ENCODE data around the gene TAF3.

Gene TAF3

GRCh38 chr10:7846591-7846990 lies 28.3 kb downstream of the TAF3 start:
- Histone ChIP-seq H3K9me3 (replicated peaks in 1 of 2; ENCODE audit: control insufficient read depth in 2 of 2, insufficient read depth in 1 of 2, low read depth in 1 of 2, low read length in 2 of 2) (no peaks in the 10 kb centered on the region), H2BK15ac (ENCODE audit: low read length) (no peak overlapping the region), H2BK5ac (ENCODE audit: low read length) (no peak overlapping the region), H3K4me1 (ENCODE audit: control insufficient read depth in 2 of 2, insufficient read depth in 1 of 2, low read depth in 1 of 2, low read length in 2 of 2) (peaks cover 0 to 2% of the 10 kb centered on the region in 2 donors), H3K79me1 (ENCODE audit: low read depth, low read length) (no peaks in the 10 kb centered on the region), H4K91ac (ENCODE audit: low read depth, low read length, poor library complexity) (no peak overlapping the region), H3K14ac (ENCODE audit: low read length) (no peak overlapping the region), H2BK12ac (ENCODE audit: low read length) (no peak overlapping the region), H3K36me3 (replicated peaks in 1 of 2; ENCODE audit: control insufficient read depth in 2 of 2, insufficient read depth in 2 of 2, low read length in 2 of 2) (peaks cover 0 to 2% of the 10 kb centered on the region in 2 donors), H3K18ac (ENCODE audit: low read length) (no peak overlapping the region), H2BK120ac (ENCODE audit: low read depth, low read length) (no peak overlapping the region), H3K4me3 (ENCODE audit: low read length in 2 of 2) (no peak overlapping the region), H3K27me3 (ENCODE audit: control insufficient read depth in 3 of 3, insufficient read depth in 3 of 3, low read depth in 1 of 3, low read length in 3 of 3) (no peaks in the 10 kb centered on the region), H3K27ac (replicated peaks; ENCODE audit: low read length) (no peak overlapping the region), H2AK5ac (ENCODE audit: low read depth, low read length) (no peak overlapping the region), H4K8ac (ENCODE audit: low read depth, low read length) (no peak overlapping the region), H3K4me2 (ENCODE audit: insufficient read depth, low read length, poor library complexity, severe bottlenecking) (no peak overlapping the region), H3K4ac (ENCODE audit: low read length) (no peak overlapping the region), H3K9ac (ENCODE audit: low read depth, low read length, poor library complexity) (no peak overlapping the region), H3K23ac (ENCODE audit: low read depth, low read length, poor library complexity) (no peak overlapping the region), H2AFZ (ENCODE audit: low read length) (no peak overlapping the region)
- no CpG with 5 or more reads among the region's 1 CpG for WGBS, 2 donors (ENCODE audit: extremely low coverage in 2 of 2, insufficient read length in 2 of 2, insufficient replicate concordance in 1 of 2)
- no peak for DNase-seq (ENCODE audit: low spot score)

GRCh38 chr10:7853226-7853842 lies 35.0 kb downstream of the TAF3 start:
- no peak overlapping the region for H2BK12ac ChIP-seq (ENCODE audit: low read length)
- H3K27ac ChIP-seq (replicated peaks; ENCODE audit: low read length) = no peak overlapping the region
- H3K23ac ChIP-seq (ENCODE audit: low read depth, low read length, poor library complexity) = no peak overlapping the region
- no peak overlapping the region for H3K4me2 ChIP-seq (ENCODE audit: insufficient read depth, low read length, poor library complexity, severe bottlenecking)
- no peaks in the 10 kb centered on the region for H3K9me3 ChIP-seq (replicated peaks in 1 of 2; ENCODE audit: control insufficient read depth in 2 of 2, insufficient read depth in 1 of 2, low read depth in 1 of 2, low read length in 2 of 2)
- no peak overlapping the region for H2AK5ac ChIP-seq (ENCODE audit: low read depth, low read length)
- no peak overlapping the region for H2BK15ac ChIP-seq (ENCODE audit: low read length)
- H3K4me1 ChIP-seq (ENCODE audit: control insufficient read depth in 2 of 2, insufficient read depth in 1 of 2, low read depth in 1 of 2, low read length in 2 of 2) = peaks cover 4 to 10% of the 10 kb centered on the region in 2 donors
- DNase-seq (ENCODE audit: low spot score) = no peak
- H3K4me3 ChIP-seq (ENCODE audit: low read length in 2 of 2) = no peak overlapping the region
- WGBS, 2 donors (ENCODE audit: extremely low coverage in 2 of 2, insufficient read length in 2 of 2, insufficient replicate concordance in 1 of 2) = no CpG with 5 or more reads among the region's 4 CpGs
- H3K4ac ChIP-seq (ENCODE audit: low read length) = no peak overlapping the region
- no peak overlapping the region for H3K14ac ChIP-seq (ENCODE audit: low read length)
- no peak overlapping the region for H2BK5ac ChIP-seq (ENCODE audit: low read length)
- no peak overlapping the region for H4K91ac ChIP-seq (ENCODE audit: low read depth, low read length, poor library complexity)
- H3K79me1 ChIP-seq (ENCODE audit: low read depth, low read length) = no peaks in the 10 kb centered on the region
- no peak overlapping the region for H2AFZ ChIP-seq (ENCODE audit: low read length)
- no peak overlapping the region for H2BK120ac ChIP-seq (ENCODE audit: low read depth, low read length)
- H3K36me3 ChIP-seq (replicated peaks in 1 of 2; ENCODE audit: control insufficient read depth in 2 of 2, insufficient read depth in 2 of 2, low read length in 2 of 2) = no peaks in the 10 kb centered on the region
- no peak overlapping the region for H3K18ac ChIP-seq (ENCODE audit: low read length)
- H3K27me3 ChIP-seq (ENCODE audit: control insufficient read depth in 3 of 3, insufficient read depth in 3 of 3, low read depth in 1 of 3, low read length in 3 of 3) = no peaks in the 10 kb centered on the region
- no peak overlapping the region for H3K9ac ChIP-seq (ENCODE audit: low read depth, low read length, poor library complexity)
- no peak overlapping the region for H4K8ac ChIP-seq (ENCODE audit: low read depth, low read length)

GRCh38 chr10:7853890-7854289 lies 35.6 kb downstream of the TAF3 start:
- Histone ChIP-seq H2BK15ac (ENCODE audit: low read length) (no peak overlapping the region), H3K18ac (ENCODE audit: low read length) (no peak overlapping the region), H3K4ac (ENCODE audit: low read length) (no peak overlapping the region), H3K14ac (ENCODE audit: low read length) (no peak overlapping the region), H4K8ac (ENCODE audit: low read depth, low read length) (no peak overlapping the region), H2BK120ac (ENCODE audit: low read depth, low read length) (no peak overlapping the region), H3K9ac (ENCODE audit: low read depth, low read length, poor library complexity) (no peak overlapping the region), H4K91ac (ENCODE audit: low read depth, low read length, poor library complexity) (no peak overlapping the region), H2BK5ac (ENCODE audit: low read length) (no peak overlapping the region), H3K27ac (replicated peaks; ENCODE audit: low read length) (no peak overlapping the region), H2AK5ac (ENCODE audit: low read depth, low read length) (no peak overlapping the region), H3K36me3 (replicated peaks in 1 of 2; ENCODE audit: control insufficient read depth in 2 of 2, insufficient read depth in 2 of 2, low read length in 2 of 2) (no peaks in the 10 kb centered on the region), H2AFZ (ENCODE audit: low read length) (no peak overlapping the region), H3K27me3 (ENCODE audit: control insufficient read depth in 3 of 3, insufficient read depth in 3 of 3, low read depth in 1 of 3, low read length in 3 of 3) (no peaks in the 10 kb centered on the region), H3K4me3 (ENCODE audit: low read length in 2 of 2) (no peak overlapping the region), H3K23ac (ENCODE audit: low read depth, low read length, poor library complexity) (no peak overlapping the region), H3K4me1 (ENCODE audit: control insufficient read depth in 2 of 2, insufficient read depth in 1 of 2, low read depth in 1 of 2, low read length in 2 of 2) (peaks cover 4 to 10% of the 10 kb centered on the region in 2 donors), H3K79me1 (ENCODE audit: low read depth, low read length) (no peaks in the 10 kb centered on the region), H3K4me2 (ENCODE audit: insufficient read depth, low read length, poor library complexity, severe bottlenecking) (no peak overlapping the region), H2BK12ac (ENCODE audit: low read length) (no peak overlapping the region), H3K9me3 (replicated peaks in 1 of 2; ENCODE audit: control insufficient read depth in 2 of 2, insufficient read depth in 1 of 2, low read depth in 1 of 2, low read length in 2 of 2) (no peaks in the 10 kb centered on the region)
- no peak for DNase-seq (ENCODE audit: low spot score)
- no CpG with 5 or more reads among the region's 3 CpGs for WGBS, 2 donors (ENCODE audit: extremely low coverage in 2 of 2, insufficient read length in 2 of 2, insufficient replicate concordance in 1 of 2)

- H3K23ac ChIP-seq (ENCODE audit: low read depth, low read length, poor library complexity) = no peak overlapping the region
- H3K14ac ChIP-seq (ENCODE audit: low read length) = no peak overlapping the region
- peak overlapping the region; percentile 67 for H3K27ac ChIP-seq (replicated peaks; ENCODE audit: low read length)
- no peak overlapping the region for H2AK5ac ChIP-seq (ENCODE audit: low read depth, low read length)
- H2BK12ac ChIP-seq (ENCODE audit: low read length) = no peak overlapping the region
- H3K9me3 ChIP-seq (replicated peaks in 1 of 2; ENCODE audit: control insufficient read depth in 2 of 2, insufficient read depth in 1 of 2, low read depth in 1 of 2, low read length in 2 of 2) = peaks cover 0 to 2% of the 10 kb centered on the region in 2 donors
- H3K36me3 ChIP-seq (replicated peaks in 1 of 2; ENCODE audit: control insufficient read depth in 2 of 2, insufficient read depth in 2 of 2, low read length in 2 of 2) = no peaks in the 10 kb centered on the region
- no peak overlapping the region for H4K91ac ChIP-seq (ENCODE audit: low read depth, low read length, poor library complexity)
- no peak overlapping the region for H3K4me2 ChIP-seq (ENCODE audit: insufficient read depth, low read length, poor library complexity, severe bottlenecking)
- no peak overlapping the region for H4K8ac ChIP-seq (ENCODE audit: low read depth, low read length)
- no CpG with 5 or more reads among the region's 4 CpGs for WGBS, 2 donors (ENCODE audit: extremely low coverage in 2 of 2, insufficient read length in 2 of 2, insufficient replicate concordance in 1 of 2)
- H3K4me1 ChIP-seq (ENCODE audit: control insufficient read depth in 2 of 2, insufficient read depth in 1 of 2, low read depth in 1 of 2, low read length in 2 of 2) = peaks cover 4 to 10% of the 10 kb centered on the region in 2 donors
- no peak overlapping the region for H3K18ac ChIP-seq (ENCODE audit: low read length)
- H3K27me3 ChIP-seq (ENCODE audit: control insufficient read depth in 3 of 3, insufficient read depth in 3 of 3, low read depth in 1 of 3, low read length in 3 of 3) = no peaks in the 10 kb centered on the region
- no peak overlapping the region for H2BK5ac ChIP-seq (ENCODE audit: low read length)
- no peak overlapping the region for H3K4ac ChIP-seq (ENCODE audit: low read length)
- no peak overlapping the region for H3K9ac ChIP-seq (ENCODE audit: low read depth, low read length, poor library complexity)
- H3K79me1 ChIP-seq (ENCODE audit: low read depth, low read length) = no peaks in the 10 kb centered on the region
- no peak overlapping the region for H3K4me3 ChIP-seq (ENCODE audit: low read length in 2 of 2)
- H2BK120ac ChIP-seq (ENCODE audit: low read depth, low read length) = no peak overlapping the region
- DNase-seq (ENCODE audit: low spot score) = peak; percentile 41
- H2BK15ac ChIP-seq (ENCODE audit: low read length) = no peak overlapping the region
- peak overlapping the region; percentile 56 for H2AFZ ChIP-seq (ENCODE audit: low read length)
Measured at GRCh38 chr10:7855205-7855604, 36.9 kb downstream of the TAF3 start.

All from neuronal stem cell (in vitro differentiated cells).